ENCODE data around the gene DLX6.

The DLX6 gene

GRCh38 chr7:97011536-97012364 is 6.4 kb downstream of the DLX6 start:
- DNase-seq, result no peak

DNA sequence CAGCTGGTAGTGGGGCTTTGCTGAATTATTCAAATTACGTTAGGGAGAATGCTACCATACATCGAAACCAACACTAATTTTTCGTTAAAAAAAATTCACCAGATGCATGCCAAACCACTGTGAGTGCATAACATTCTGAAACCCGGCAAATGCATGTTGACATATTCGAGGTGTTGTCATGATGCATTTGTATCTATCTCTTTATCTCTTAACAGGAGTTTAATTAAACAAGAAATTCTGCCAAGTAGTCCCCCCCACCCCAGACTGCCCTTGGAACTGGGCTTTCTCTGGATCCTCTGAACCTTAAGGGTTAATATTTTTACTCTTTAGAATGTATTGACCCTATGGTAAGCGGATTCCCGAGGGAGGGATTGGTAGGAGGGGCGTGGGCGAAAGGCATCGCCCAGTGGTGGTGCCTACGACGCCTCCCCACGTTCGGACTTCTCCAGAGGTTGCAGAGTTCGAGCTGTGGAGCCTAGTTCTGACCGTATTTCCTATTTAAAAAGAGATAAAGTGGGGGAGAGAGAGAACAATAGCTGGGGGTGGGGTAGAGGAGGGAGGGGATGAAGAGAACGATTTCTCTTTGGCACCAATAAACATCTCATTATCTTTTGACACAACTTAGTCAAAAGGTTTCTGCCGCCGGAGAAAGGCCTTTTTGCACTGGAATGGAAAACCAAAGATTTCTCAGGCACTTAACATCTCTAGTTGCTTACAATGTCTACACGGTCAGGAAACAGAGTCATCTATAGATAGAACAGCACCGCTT is 7.2 kb downstream of the DLX6 start:
- no peak for DNase-seq

- no peak for DNase-seq
Observed at GRCh38 chr7:97013134-97013844, 7.9 kb downstream of the DLX6 start.

DNA sequence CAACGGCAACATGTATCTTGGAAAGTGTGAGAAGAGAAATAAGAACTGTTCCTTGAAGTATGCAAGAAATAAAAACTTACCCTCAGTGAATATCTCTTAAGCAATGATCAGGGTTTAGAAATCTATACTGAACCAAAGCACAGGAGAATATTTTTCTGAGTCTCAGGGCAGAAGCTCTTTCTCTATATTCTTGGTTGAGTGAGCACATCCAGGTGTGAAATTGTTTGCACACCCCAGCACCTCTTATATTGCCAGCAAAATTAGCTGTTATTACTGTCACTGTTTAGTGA is 8.4 kb downstream of the DLX6 start:
- no peak for DNase-seq

DNA sequence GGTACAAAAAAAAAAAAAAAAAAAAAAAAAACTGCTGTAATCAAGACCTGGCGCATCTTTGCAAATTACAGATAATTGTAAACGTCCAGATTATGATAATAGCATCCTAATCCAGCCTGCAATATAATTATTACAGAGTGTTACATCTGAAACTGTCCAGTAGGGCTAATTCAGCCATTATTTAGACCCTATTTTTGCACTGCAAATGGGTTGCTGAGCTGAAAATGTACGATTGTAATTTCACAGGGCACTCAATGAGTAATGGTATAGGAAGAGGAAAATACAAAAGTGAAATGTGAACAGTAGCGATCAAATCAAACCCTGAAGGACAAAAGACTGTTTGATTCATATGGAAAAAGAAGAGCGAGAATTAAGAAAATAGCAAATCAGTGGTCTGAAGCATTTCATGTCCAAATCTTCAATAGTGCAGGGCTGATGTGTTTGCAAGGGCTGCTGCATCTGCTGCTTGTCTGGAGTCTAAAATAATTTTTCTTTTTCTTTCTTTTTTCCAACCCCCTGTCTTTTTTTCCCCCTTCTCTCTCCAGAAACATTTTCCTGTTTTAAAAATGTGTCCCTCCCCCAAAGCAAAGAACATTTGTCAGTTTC is 8.9 kb downstream of the DLX6 start:
- no peak for DNase-seq

- DNase-seq, result no peak
Observed at GRCh38 chr7:97015279-97015678, 9.9 kb downstream of the DLX6 start.

GRCh38 chr7:97015756-97016380 is 10.5 kb downstream of the DLX6 start:
- no peak for DNase-seq

- no peak for DNase-seq
Observed at GRCh38 chr7:97016381-97017191, 11.2 kb downstream of the DLX6 start.

DNA sequence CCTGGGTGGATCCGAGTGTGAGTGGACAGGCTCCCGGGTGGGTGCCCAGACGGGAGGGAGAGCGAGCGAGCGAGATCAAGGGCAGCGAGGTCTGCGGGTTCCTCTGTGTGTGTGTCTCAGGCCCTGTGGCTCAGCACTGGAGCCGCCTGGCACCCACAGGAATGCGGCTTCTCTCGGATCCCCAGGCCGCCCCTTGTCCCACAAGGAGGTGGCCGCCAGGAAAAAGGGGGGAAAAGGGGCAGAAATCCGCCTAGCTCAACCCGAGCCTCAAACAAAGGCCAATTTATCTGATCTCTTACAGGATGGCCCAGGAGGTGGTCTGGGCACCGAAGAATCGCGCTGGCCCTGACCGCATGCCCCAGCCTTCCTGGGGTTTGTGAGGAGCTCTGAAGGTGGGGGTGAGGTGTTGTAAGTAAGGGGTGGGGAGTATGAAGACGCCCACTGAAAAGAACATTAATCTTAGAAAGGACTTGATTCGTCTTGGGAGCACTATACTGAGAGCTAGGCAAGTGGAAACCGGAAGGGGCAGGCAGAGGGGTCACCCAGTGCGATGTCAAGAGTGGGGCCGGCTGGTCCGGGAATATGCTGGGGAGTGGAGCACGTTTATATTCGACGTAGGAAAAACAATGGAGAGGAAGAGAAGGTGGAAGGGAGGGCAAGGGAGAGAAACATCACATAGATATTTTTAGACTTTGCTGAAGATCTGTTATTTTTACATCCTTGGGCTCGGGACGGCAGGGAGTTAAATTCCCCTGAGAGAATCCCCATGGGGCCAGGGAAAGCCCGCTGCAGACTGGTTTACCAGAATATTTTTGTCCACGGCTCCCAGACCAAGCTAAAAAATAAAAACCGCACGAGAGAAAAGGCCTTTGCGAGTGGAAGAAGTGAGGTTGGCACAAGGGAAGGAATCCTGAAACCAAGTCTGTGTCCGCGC is 12.1 kb downstream of the DLX6 start:
- no peak for DNase-seq

DNA sequence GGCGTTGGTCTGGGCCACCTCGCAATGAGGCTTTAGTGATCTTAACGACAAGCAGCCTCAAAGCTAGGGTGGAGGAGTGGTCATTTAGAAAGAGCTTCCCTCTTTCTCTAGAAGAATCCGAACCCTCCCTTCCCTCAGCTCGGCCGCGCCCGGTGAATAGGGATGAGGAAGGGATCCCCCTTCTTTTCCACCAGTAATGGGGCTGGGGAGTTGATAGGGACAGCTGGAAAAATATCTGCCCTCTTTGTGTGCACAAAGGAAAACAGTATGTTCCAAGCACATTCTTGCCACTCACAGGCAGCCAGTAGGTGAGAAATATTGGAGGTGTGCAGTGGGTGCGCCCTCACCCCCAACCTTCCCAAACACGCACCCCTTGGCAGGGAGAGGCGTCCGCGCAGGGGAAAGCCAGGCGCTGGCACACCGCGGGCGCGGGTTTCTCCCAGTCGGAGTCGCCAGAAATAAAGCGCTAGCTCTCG is 12.8 kb downstream of the DLX6 start:
- no peak for DNase-seq

- no peak for DNase-seq
Observed at GRCh38 chr7:97018791-97019531, 13.6 kb downstream of the DLX6 start.

DNA sequence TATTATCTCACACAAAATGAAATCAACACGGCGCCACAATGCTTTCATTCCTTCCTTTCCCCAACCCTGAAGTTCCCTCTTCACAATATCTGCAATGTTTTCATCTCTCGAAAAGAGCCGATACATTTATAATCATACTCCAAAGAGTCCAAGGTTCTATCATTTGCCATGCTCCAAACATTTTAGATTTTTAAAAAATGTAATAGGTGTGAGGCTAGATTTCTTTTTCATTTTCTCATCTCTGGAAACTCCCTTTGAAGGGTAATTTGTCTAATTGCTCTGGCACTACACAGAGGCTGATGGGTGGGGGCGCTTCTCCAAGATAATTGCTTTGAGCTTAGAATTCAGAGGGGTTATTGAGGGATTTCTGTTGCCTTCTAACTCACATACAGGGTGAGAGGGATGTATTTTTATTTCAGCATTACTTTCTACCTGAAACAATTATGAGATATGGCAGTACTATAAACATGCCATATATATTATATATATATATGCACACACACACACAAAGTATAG is 14.4 kb downstream of the DLX6 start:
- no peak for DNase-seq

DNA sequence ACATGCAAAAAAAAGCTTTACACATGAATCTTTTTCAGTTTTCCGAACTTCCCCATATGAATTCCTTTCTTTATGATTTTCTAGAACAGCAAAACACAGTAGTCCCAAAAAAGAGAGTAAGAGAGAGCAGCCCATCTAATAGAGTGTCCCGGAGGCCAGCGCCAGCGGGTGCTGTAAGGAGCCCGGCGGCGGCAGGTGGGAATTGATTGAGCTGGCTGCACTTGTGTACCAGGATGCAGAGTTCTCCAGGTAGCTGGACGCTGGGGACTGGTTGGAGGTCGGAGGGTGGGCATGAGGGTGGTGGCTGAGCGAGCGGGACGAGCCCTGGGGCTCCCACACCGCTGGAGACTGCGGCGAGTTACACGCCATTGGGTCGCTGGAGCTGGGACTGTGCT is 15.2 kb downstream of the DLX6 start:
- DNase-seq, result no peak

GRCh38 chr7:97020996-97021746 is 15.8 kb downstream of the DLX6 start:
- DNase-seq, result no peak

DNA sequence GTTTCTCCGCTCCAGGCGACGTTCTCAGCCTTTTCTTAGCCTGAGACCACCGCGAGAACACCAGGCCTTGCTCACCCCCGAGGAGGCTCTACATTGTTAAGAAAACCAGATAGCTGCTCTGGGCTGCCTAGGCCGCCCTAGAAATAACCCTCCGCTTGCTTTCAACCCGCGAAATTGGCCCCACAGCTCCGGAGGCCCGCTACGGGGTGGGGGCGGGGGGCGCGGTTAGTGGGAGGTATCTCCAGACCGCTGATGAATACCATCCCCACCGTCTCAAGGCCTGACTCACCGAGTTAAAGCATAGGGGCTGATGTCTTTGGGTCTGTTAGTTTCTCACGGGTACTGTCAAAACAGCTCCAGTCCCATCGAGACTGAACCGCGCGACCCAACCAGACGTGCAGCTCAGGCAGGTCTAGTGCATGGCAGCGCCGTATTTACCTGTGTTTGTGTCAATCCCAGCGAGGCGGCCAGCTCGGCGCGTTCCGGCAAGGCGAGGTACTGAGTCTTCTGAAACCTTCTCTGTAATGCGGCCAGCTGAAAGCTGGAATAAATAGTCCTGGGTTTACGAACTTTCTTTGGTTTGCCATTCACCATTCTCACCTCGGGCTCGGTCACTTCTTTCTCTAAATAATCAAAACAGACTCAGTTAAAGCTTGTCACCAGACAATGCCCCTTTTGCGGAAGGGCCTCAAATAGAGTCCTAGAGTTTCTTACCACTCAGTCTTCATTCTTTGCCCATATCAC is 16.6 kb downstream of the DLX6 start:
- DNase-seq, result no peak

DNA sequence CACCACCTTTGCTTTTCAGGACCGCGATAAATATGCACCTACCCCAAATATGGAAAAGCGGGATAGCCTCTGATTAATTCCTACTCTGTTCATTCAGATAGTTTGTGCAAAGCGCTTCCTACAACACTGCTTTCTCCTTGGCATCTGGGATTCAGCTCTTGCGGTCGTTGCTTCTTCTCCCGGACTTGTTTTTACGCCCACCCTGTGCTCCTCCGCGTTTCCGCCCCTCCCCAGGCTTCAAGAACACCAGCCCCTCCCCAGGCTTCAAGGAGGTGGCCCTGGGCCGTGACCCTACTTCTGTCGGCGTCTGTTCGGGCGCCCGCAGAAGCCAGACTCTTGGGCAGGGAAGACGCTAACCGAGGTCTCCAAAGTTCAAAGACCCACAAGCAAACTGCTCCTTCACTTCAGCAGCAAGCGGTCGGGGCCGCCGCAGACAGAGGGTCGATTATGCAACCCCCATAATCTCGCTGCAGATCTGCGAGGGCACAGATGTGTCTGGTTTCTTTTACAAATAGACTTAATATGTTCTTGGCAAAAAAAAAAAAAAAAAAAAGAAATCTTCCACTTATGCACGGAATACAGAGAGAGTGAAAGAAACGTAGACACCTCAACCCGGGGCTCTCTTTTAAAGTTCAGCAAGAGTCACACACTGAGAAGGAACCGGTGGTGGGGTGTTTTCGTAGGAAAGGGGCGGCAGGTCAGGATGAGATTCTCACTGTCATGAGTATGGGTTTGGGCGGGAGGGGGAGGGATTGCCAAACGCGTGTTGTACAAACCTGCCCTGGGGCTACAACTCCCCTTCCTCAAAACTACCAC is 17.3 kb downstream of the DLX6 start:
- no peak for DNase-seq
